Umbilical cord (tissue), 2 donors: Measurements from ENCODE around the gene EPS8L2. TPM values are rescaled to one million over a fixed set of nuclear protein-coding genes. Genes with fewer than 3 reads are reported as not detected.

ENCODE experiments used
- DNase-seq: peaks from one replicate; pipeline ENCODE4 v3.0.0-alpha.2; 2015; ENCODE audit warnings: low spot score
- total RNA-seq: library from RNA; depleted of rRNA; stranded (reverse); fragments of >200 nt; gene quantifications from one replicate; pipeline ENCODE4 v1.2.3, GENCODE V29; 2014; ENCODE audit warnings: low replicate concordance; ENCODE audit not compliant: insufficient read depth

Gene EPS8L2
- 28.6 TPM for total RNA-seq

DNA sequence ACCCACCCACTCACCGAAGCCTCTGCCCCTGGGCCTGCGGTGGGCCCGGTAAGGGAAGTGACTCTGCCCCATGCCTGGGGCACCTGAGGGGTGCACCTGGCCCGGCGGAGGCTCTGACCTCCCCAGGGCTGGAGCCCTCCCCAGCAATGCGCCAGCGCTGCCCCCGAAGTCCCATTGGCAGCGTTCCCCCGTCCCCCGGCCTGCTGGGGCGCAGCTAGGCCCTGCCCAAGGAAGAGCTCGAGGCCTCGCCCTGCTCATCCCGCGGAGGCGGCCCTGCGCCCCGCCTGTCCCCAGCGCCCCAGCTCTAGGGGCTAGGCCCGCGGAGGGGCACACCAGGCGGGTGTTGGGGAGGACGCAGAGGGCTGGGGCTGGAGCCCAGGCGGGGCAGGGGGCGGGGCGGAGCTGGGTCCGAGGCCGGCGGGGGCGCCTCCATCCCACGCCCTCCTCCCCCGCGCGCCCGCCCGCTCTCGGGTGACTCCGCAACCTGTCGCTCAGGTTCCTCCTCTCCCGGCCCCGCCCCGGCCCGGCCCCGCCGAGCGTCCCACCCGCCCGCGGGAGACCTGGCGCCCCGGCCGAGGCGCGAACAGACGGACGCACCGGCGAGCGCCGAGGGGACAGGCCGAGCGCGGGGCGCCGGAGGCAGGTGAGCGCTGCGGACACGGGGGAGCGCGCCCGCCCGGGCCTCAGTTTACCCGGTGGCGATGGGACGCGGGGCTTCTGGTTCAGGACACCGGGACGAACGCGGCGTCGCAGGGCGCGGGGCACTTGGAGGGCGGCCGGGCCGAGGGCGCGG lies at the start of gene EPS8L2:
TSS of gene EPS8L2 (plus strand) at position 586 of the 793 bp plus-strand sequence. CDS start 3,177 bp downstream, outside the sequence.
- DNase-seq: no peak

DNA sequence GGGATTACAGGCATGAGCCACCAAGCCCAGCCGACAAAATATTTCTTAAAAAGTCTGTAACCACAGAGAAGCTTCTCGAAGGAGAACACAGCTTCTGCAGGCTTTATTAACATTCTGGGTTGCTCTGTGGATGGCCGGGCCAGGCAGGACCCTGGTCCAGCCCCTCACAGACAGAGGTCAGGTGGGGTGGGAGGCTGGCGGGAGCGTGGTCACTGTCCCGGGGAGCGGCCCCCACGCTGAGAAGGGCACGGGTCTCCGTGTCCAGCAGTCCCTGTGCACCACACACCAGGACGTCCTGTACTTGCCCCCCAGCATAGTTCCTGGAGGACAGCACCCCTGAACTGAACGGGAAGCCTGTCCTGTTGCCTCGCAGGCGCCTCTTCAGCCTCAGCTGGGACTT lies 49.6 kb upstream of the EPS8L2 start:
- no peak for DNase-seq

- DNase-seq: no peak
These were observed 49.2 kb upstream of the EPS8L2 start for GRCh38 chr11:656866-657265.

DNA sequence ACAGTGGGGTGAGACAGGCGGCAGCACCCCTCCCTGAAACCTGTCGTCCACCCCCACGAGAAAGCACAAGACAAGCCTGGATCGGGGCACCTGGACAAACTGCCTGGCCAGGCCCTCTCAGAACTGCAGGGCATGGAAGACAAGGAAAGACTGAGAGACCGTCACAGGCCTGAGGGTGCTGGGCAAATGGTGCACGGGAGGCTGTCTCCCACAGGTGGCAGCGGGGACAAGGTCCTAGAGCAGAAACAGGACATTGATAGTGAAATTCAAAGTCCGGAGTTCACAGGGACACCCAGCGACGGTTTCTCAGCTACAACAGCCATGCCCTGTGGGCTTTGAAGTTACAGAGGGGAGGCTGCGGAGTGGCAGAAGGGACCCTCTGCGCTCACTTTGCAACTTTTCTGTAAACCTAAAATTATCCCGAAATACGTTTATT lies 48.3 kb upstream of the EPS8L2 start:
- no peak for DNase-seq

DNA sequence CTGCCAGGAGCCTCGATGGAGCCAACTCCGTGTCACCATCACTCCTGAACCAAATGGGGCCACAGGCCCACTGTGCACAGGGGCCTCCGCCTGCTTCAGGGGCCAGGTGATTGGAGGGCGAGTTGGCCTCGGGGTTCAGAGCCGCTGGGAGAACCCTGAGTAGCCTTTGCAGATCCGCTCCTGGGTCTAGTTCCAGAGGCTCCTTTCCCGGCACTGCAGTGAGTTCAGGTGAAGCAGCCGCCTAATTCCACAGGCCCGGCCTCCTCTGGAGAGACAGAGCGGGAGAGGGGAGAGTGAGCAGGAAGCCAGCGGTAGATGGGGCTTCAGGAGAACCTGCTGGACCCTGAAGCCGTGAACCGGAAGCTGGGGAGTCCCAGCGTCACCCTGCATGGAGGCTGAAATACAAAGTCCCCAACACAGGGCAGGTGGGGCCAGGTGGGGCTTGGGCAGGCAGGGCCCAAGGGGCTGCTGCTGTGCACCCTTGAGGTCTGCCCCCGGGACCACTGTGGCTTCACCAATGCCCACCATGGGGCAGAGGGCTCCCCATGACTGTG lies 46.4 kb upstream of the EPS8L2 start:
- DNase-seq: no peak

GRCh38 chr11:660281-660680 lies 45.8 kb upstream of the EPS8L2 start:
- no peak for DNase-seq

- no peak for DNase-seq
These were observed 45.2 kb upstream of the EPS8L2 start for GRCh38 chr11:660681-661444.

GRCh38 chr11:662689-663274 lies 43.2 kb upstream of the EPS8L2 start:
- DNase-seq: peak; percentile 63

GRCh38 chr11:665062-665703 lies 40.8 kb upstream of the EPS8L2 start:
- DNase-seq: peak; percentile 95

GRCh38 chr11:665704-666281 lies 40.2 kb upstream of the EPS8L2 start:
- DNase-seq: peak; percentile 81

DNA sequence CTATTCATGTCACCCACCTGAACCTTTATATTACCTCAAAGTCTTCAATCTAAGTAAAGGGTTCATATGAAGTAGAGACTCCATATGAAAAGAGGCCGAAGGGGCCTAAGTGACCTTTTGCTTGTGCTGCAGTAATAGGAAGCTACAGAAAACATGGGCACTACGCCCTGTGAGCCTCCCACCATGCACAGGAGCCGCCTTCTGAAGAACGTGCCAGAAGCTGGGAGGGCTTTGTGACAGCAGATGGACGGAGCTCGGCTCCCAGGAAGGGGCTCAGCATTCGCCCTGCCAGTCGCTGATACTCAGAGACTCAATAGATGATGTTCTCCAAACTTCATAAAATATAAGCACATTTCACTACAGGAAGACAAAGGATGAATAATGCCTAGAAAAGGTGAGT lies 32.2 kb upstream of the EPS8L2 start:
- no peak for DNase-seq

- no peak for DNase-seq
These were observed 31.6 kb upstream of the EPS8L2 start for GRCh38 chr11:674406-674805.

GRCh38 chr11:678297-678696 lies 27.7 kb upstream of the EPS8L2 start:
- no peak for DNase-seq

- no peak for DNase-seq
These were observed 26.5 kb upstream of the EPS8L2 start for GRCh38 chr11:679271-680207.

- no peak for DNase-seq
These were observed 25.6 kb upstream of the EPS8L2 start for GRCh38 chr11:680476-680875.

GRCh38 chr11:680970-681369 lies 25.1 kb upstream of the EPS8L2 start:
- no peak for DNase-seq

GRCh38 chr11:686451-687243 lies 19.4 kb upstream of the EPS8L2 start:
- DNase-seq: no peak

- no peak for DNase-seq
These were observed 18.3 kb upstream of the EPS8L2 start for GRCh38 chr11:687751-688150.

DNA sequence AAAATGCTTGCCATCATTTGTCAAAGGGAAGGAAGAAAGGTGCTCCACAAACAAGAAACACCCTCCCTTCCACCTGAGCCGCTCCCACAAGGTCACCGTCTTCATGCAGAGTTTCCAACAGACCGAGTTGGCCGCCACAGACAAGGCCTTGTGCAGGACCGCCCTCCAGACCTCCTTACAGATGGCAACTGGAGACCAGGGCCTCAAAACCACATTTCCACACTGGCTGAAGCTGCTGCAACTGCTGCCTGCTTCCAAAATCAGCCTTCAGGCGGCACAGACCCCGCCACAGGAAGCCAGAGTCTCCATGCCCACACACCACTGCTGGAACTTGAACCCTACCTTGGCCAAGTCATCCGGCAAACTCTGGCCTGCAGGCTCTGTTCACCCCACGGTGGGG lies 17.4 kb upstream of the EPS8L2 start:
- DNase-seq: no peak
